CD4-positive, alpha-beta memory T cell (primary cell): ENCODE measurements around the gene CIT. TPM values are rescaled to one million over a fixed set of nuclear protein-coding genes. Genes with fewer than 3 reads are reported as not detected.
A peak's percentile ranks its signal among the peaks of the same experiment; 100 is the strongest.

Experiments
- CTCF ChIA-PET: fragments of 350-600 bp; sonication (Branson Sonifier 250); formaldehyde crosslinking; loops from one replicate; lab custom pipeline; 2021; ENCODE audit warnings: inconsistent platforms; ENCODE audit not compliant: partially characterized antibody; lab: Charles Lee
- POLR2A ChIA-PET: fragments of 350-600 bp; sonication (Branson Sonifier 250); formaldehyde crosslinking; loops from one replicate; lab custom pipeline; 2021; ENCODE audit not compliant: partially characterized antibody; lab: Charles Lee
- DNase-seq, 5 donors: peaks; one replicate each; pipeline versions ENCODE4 v3.0.0 to v3.0.0-alpha.2; 2020 to 2022; ENCODE audit warnings: mixed read lengths in 1 of 5
- H3K27ac ChIP-seq: one replicate; pipeline ENCODE4 v1.7.0; 2013; ENCODE audit warnings: low read depth, low read length
- H3K27me3 ChIP-seq: 2 replicates; pipeline ENCODE4 v1.7.0; 2013; ENCODE audit warnings: mild to moderate bottlenecking, low read length, moderate library complexity; ENCODE audit not compliant: insufficient read depth
- H3K36me3 ChIP-seq: 2 replicates; pipeline ENCODE4 v1.7.0; 2013; ENCODE audit warnings: mild to moderate bottlenecking, low read length, moderate library complexity; ENCODE audit not compliant: insufficient read depth
- H3K4me1 ChIP-seq: 2 replicates; pipeline ENCODE4 v1.7.0; 2013; ENCODE audit warnings: mild to moderate bottlenecking, low read length, moderate library complexity; ENCODE audit not compliant: insufficient read depth
- H3K4me3 ChIP-seq, 2 donors: one replicate each; pipeline ENCODE4 v1.7.0; 2013; ENCODE audit warnings: low read length in 2 of 2, mild to moderate bottlenecking in 1 of 2
- H3K9me3 ChIP-seq, 2 donors: one replicate each; pipeline ENCODE4 v1.7.0; 2013; ENCODE audit warnings: low read length in 2 of 2, control low read depth in 1 of 2; ENCODE audit not compliant: control insufficient read depth in 1 of 2
- H3K27ac Mint-ChIP-seq, 7 donors: one replicate each; pipeline ENCODE4 v1.8.0; 2020 to 2021; ENCODE audit warnings: mixed read lengths in 7 of 7, mild to moderate bottlenecking in 6 of 7, inconsistent platforms in 3 of 7, moderate library complexity in 3 of 7
- H3K27me3 Mint-ChIP-seq, 2 donors: one replicate each; pipeline ENCODE4 v1.8.0; 2020 to 2021; ENCODE audit warnings: mixed read lengths in 2 of 2
- H3K36me3 Mint-ChIP-seq, 2 donors: one replicate each; pipeline ENCODE4 v1.8.0; 2020 to 2021; ENCODE audit warnings: mixed read lengths in 2 of 2, inconsistent platforms in 1 of 2, mild to moderate bottlenecking in 1 of 2
- H3K4me1 Mint-ChIP-seq, 4 donors: one replicate each; pipeline ENCODE4 v1.8.0; 2020 to 2021; ENCODE audit warnings: mixed read lengths in 4 of 4, mild to moderate bottlenecking in 1 of 4
- H3K4me3 Mint-ChIP-seq, 8 donors: one replicate each; pipeline ENCODE4 v1.8.0; 2020 to 2021; ENCODE audit warnings: mixed read lengths in 8 of 8, mild to moderate bottlenecking in 7 of 8, moderate library complexity in 6 of 8, inconsistent platforms in 3 of 8
- H3K9me3 Mint-ChIP-seq, 8 donors: one replicate each; pipeline ENCODE4 v1.8.0; 2020 to 2021; ENCODE audit warnings: mixed read lengths in 8 of 8, mild to moderate bottlenecking in 5 of 8, inconsistent platforms in 3 of 8, moderate library complexity in 1 of 8
- intact Hi-C: fragments of 100-400 bp; cut with micrococcal nuclease; formaldehyde crosslinking; loops from one replicate; pipeline ENCODE4 v1.15.1; 2023
- polyA plus RNA-seq, 2 donors: library from polyadenylated mRNA; unstranded; fragments of 300-500 nt; fragmentation: Illumina TruSeq; gene quantifications; one replicate each; pipeline ENCODE4 v1.2.3, GENCODE V29; 2021
- total RNA-seq, 2 experiments: library from RNA; stranded (reverse); gene quantifications; one replicate each; pipeline ENCODE4 v1.2.3, GENCODE V29; 2021

Gene CIT
- total and polyA plus RNA-seq, 4 experiments from 2014 or later = 1.0 to 3.5 (median 1.6) TPM; not detected in 1

DNA sequence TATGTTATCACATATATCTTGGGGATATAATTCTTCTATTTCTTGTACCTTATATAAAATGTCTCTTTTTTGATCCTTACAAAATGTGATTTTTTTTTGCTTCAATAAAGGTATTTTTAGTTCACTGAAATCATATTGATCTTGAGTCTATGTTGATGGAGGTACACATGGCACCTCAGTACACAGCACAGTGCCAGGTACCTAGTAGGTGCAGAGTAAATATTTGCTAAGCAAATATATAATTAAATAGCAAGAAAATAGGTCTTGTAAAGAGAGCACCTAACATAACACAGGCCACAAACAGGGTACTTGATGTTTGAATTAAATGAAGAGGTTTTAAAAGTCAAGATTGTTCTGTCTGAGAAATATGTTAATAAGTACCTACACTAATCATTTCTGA lies 69.7 kb downstream of the CIT start:
- H3K27me3 Mint-ChIP-seq = no peaks in the 10 kb centered on the region
- H3K4me3 ChIP-seq = no peak overlapping the region
- H3K27ac ChIP-seq = no peak overlapping the region
- H3K36me3 ChIP-seq = no peaks in the 10 kb centered on the region
- no peak overlapping the region for H3K27ac Mint-ChIP-seq
- H3K4me3 Mint-ChIP-seq = no peak overlapping the region
- ChIA-PET POLR2A (no interaction called here), CTCF (no interaction called here)
- H3K27me3 ChIP-seq = no peaks in the 10 kb centered on the region
- DNase-seq = no peak
- intact Hi-C loops = no loop called here
- peaks cover 0 to 8% (median 4%) of the 10 kb centered on the region in 8 donors for H3K9me3 Mint-ChIP-seq
- H3K36me3 Mint-ChIP-seq = peaks cover 0 to 4% of the 10 kb centered on the region in 2 donors
- H3K4me1 Mint-ChIP-seq = peaks cover 6 to 10% (median 8%) of the 10 kb centered on the region in 4 donors
- H3K4me1 ChIP-seq = no peaks in the 10 kb centered on the region
- no peaks in the 10 kb centered on the region for H3K9me3 ChIP-seq

DNA sequence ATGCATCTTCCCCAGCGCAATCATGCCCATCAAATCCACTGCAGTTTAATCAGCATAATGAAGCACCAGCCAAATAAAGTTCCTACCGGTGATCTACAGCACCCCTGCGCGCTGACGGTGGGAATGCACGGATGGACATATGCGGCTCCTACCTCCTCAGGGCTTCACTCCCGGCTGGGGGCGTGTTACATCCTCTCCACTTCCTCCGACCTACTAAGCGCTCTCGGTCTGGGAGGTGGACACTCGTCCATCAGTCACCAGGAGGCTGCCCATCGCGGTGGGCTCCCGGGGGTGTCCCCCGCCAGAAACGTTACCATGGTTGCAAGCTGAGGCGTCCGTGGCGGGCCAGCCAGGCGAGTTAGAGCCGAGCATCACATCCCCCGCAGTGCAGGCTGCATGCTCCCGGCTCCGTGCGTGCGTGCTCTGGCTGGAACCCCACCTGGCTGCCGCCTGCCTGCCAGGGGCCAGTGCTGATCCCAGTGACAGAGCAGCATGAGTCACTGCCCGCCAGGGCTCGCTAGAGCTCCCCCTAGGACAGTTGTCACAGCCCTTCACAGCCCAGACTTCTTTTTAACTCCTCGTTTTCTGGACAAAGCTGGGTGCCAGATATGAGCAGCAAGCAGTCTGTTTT lies 73.0 kb downstream of the CIT start:
- intact Hi-C loops = no loop called here
- peaks cover 0 to 4% of the 10 kb centered on the region in 2 donors for H3K36me3 Mint-ChIP-seq
- CTCF ChIA-PET = no interaction called here

DNA sequence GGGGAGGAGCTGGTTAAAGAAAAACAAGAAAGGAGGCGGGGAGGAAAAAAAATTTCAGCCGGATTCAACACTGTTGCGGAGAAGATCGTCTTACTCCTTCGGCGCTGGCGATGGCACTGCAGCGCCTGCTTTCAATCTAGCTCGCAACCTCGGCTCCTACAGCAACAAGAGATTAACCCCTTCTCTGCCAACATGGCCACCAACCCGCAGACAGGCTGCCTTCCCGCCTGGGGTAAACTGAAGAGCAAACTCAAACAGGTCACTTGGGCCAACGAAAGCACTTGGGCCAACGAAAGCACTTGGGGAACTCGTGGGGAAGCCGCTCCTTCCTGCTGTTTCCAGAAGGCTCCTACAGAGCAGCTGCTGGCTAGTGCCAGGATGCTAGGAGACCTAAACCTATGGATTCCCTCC lies 73.7 kb downstream of the CIT start:
- Histone ChIP-seq H3K9me3 (no peaks in the 10 kb centered on the region), H3K4me1 (no peaks in the 10 kb centered on the region), H3K36me3 (no peaks in the 10 kb centered on the region), H3K27ac (no peak overlapping the region), H3K27me3 (no peaks in the 10 kb centered on the region), H3K4me3 (no peak overlapping the region)
- ChIA-PET POLR2A (no interaction called here), CTCF (no interaction called here)
- H3K27ac Mint-ChIP-seq = no peak overlapping the region
- no peaks in the 10 kb centered on the region for H3K4me1 Mint-ChIP-seq
- peaks cover 0 to 8% (median 4%) of the 10 kb centered on the region in 8 donors for H3K9me3 Mint-ChIP-seq
- DNase-seq = no peak
- peaks cover 0 to 4% of the 10 kb centered on the region in 2 donors for H3K36me3 Mint-ChIP-seq
- H3K4me3 Mint-ChIP-seq = no peak overlapping the region
- intact Hi-C loops = no loop called here
- H3K27me3 Mint-ChIP-seq = no peaks in the 10 kb centered on the region

More for the DNA sequence above, 73.0 kb downstream of the CIT start:
- H3K4me1 ChIP-seq = no peaks in the 10 kb centered on the region
- Mint-ChIP-seq H3K9me3 (peaks cover 0 to 8% (median 4%) of the 10 kb centered on the region in 8 donors), H3K4me1 (peaks cover 5 to 7% (median 6%) of the 10 kb centered on the region in 4 donors), H3K27me3 (no peaks in the 10 kb centered on the region), H3K4me3 (no peak overlapping the region), H3K27ac (no peak overlapping the region)
- no peaks in the 10 kb centered on the region for H3K27me3 ChIP-seq
- no peak for DNase-seq
- no peaks in the 10 kb centered on the region for H3K9me3 ChIP-seq
- H3K36me3 ChIP-seq = no peaks in the 10 kb centered on the region
- POLR2A ChIA-PET = no interaction called here
- no peak overlapping the region for H3K27ac ChIP-seq
- no peak overlapping the region for H3K4me3 ChIP-seq

DNA sequence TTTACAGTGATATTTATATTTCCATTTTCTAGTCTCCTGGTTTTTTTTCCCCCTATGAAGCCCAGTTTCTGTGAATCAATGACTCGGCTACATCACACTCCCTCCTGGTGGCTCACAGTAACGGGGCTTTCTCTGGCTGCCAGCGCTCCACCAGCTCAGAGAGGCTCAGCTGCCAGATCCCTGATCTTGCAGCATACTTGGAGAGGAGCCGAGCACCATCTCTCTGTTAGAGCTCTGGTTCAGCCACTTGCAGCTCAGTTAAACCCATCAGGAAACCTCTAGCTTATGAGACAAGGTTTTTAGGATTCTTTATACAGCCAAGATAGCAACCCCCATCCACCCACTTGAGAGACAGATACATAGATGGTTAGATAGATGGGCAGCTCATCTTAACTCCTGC lies 74.6 kb downstream of the CIT start:
- Histone ChIP-seq H3K27ac (no peak overlapping the region), H3K4me3 (no peak overlapping the region), H3K4me1 (no peaks in the 10 kb centered on the region), H3K36me3 (no peaks in the 10 kb centered on the region), H3K27me3 (no peaks in the 10 kb centered on the region), H3K9me3 (no peaks in the 10 kb centered on the region)
- Mint-ChIP-seq H3K4me1 (no peaks in the 10 kb centered on the region), H3K27me3 (no peaks in the 10 kb centered on the region), H3K9me3 (peaks cover 0 to 8% (median 4%) of the 10 kb centered on the region in 8 donors), H3K36me3 (peaks cover 0 to 4% of the 10 kb centered on the region in 2 donors), H3K27ac (peak overlapping the region in 1 of 7 donors; percentile 44), H3K4me3 (no peak overlapping the region)
- intact Hi-C loops = no loop called here
- DNase-seq = no peak
- ChIA-PET POLR2A (no interaction called here), CTCF (no interaction called here)

DNA sequence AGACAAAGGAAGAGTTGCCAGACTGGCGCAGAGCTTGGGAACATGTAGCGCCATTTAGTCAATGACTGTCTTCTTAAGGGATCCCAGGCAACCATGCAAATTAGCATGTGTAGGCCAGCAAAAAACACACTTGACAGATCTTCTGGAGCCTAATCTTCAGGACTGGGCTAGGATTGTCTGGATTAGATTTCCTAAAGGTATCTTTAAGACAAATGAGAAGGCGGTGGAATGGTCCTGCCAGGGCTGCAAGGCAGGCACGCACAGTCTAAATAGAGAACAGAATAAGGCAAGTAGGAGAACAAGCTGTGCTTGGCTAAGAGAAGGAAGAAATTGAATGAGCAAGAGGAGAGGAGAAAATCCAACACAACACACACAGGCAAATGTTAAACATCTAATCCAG lies 80.0 kb downstream of the CIT start:
- no peaks in the 10 kb centered on the region for H3K36me3 ChIP-seq
- H3K9me3 Mint-ChIP-seq = no peaks in the 10 kb centered on the region
- CTCF ChIA-PET = no interaction called here
- no peaks in the 10 kb centered on the region for H3K36me3 Mint-ChIP-seq
- no peaks in the 10 kb centered on the region for H3K4me1 ChIP-seq
- intact Hi-C loops = no loop called here
- H3K27me3 ChIP-seq = no peaks in the 10 kb centered on the region
- POLR2A ChIA-PET = no interaction called here
- DNase-seq = no peak
- no peak overlapping the region for H3K4me3 ChIP-seq
- no peak overlapping the region for H3K4me3 Mint-ChIP-seq
- no peaks in the 10 kb centered on the region for H3K9me3 ChIP-seq
- no peaks in the 10 kb centered on the region for H3K27me3 Mint-ChIP-seq
- H3K4me1 Mint-ChIP-seq = no peaks in the 10 kb centered on the region
- H3K27ac Mint-ChIP-seq = no peak overlapping the region
- no peak overlapping the region for H3K27ac ChIP-seq

DNA sequence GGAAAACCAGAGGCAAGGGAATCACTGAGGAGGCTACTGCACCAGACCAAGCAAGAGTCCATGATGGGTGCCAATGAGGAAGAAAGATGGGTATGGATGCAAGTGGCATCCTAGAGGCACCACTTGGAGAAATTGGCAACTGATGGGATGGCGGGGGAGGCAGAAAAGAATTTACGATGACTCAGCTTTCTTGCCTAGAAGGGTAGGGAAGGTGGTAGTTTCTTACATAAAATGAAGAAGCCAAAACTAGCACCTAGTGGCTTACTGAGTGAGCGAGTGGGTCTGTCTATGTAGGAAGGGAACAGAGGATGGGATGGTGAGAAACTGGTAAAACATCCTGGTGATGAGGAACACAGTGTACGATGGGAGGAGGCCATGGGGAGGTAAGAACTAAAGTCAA lies 80.8 kb downstream of the CIT start:
- H3K9me3 Mint-ChIP-seq = no peaks in the 10 kb centered on the region
- H3K4me1 Mint-ChIP-seq = no peaks in the 10 kb centered on the region
- Histone ChIP-seq H3K4me3 (no peak overlapping the region), H3K36me3 (no peaks in the 10 kb centered on the region), H3K9me3 (no peaks in the 10 kb centered on the region), H3K27me3 (no peaks in the 10 kb centered on the region), H3K27ac (no peak overlapping the region), H3K4me1 (no peaks in the 10 kb centered on the region)
- ChIA-PET CTCF (no interaction called here), POLR2A (no interaction called here)
- no peak overlapping the region for H3K27ac Mint-ChIP-seq
- H3K27me3 Mint-ChIP-seq = no peaks in the 10 kb centered on the region
- no peak for DNase-seq
- intact Hi-C loops = no loop called here
- no peak overlapping the region for H3K4me3 Mint-ChIP-seq
- no peaks in the 10 kb centered on the region for H3K36me3 Mint-ChIP-seq

DNA sequence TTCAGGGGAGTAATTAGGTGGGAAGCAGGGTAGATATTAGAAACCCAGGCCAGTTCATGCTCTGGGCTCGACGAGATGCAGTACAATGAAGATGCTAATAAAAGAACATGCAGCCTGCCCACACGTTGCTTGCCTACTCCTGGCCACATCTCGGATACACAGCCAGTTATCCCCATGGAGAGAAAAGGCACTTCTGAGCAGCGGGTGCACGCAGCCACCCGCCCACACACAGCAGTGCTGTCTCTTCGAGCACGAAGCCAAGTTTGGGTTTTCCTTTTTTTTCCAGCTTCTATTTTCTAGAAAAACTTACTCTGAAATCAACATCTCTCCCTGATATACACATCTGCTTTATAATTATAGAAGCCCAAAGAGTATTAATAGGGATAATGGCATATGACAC lies 85.7 kb downstream of the CIT start:
- CTCF ChIA-PET = no interaction called here
- no peak for DNase-seq

More for the DNA sequence above, 85.7 kb downstream of the CIT start:
- Histone ChIP-seq H3K9me3 (no peaks in the 10 kb centered on the region), H3K27me3 (no peaks in the 10 kb centered on the region), H3K27ac (no peak overlapping the region), H3K36me3 (no peaks in the 10 kb centered on the region), H3K4me3 (no peak overlapping the region), H3K4me1 (no peaks in the 10 kb centered on the region)
- H3K36me3 Mint-ChIP-seq = no peaks in the 10 kb centered on the region
- no peaks in the 10 kb centered on the region for H3K27me3 Mint-ChIP-seq
- no peak overlapping the region for H3K27ac Mint-ChIP-seq
- H3K9me3 Mint-ChIP-seq = no peaks in the 10 kb centered on the region
- intact Hi-C loops = no loop called here
- H3K4me3 Mint-ChIP-seq = no peak overlapping the region
- POLR2A ChIA-PET = no interaction called here
- H3K4me1 Mint-ChIP-seq = no peaks in the 10 kb centered on the region
